IgD-negative memory B cell (primary cell): ENCODE results near the gene ZNF605. TPM values are rescaled to one million over a fixed set of nuclear protein-coding genes. Genes with fewer than 3 reads are reported as not detected.
"Not testable (repeated sequence)": the region's sequence is repeated elsewhere in the genome, so short reads cannot be mapped to it uniquely, and the experiment has no call there.

Experiments
- H3K27ac Mint-ChIP-seq, 3 donors: one replicate each; pipeline ENCODE4 v1.8.0; 2020 to 2022; ENCODE audit warnings: mild to moderate bottlenecking in 3 of 3, mixed read lengths in 3 of 3, moderate library complexity in 1 of 3
- H3K27me3 Mint-ChIP-seq: one replicate; pipeline ENCODE4 v1.8.0; 2021; ENCODE audit warnings: mixed read lengths
- H3K36me3 Mint-ChIP-seq: one replicate; pipeline ENCODE4 v1.8.0; 2020; ENCODE audit warnings: mild to moderate bottlenecking, mixed read lengths
- H3K4me1 Mint-ChIP-seq, 3 donors: one replicate each; pipeline ENCODE4 v1.8.0; 2020 to 2022; ENCODE audit warnings: mixed read lengths in 3 of 3, mild to moderate bottlenecking in 1 of 3
- H3K4me3 Mint-ChIP-seq, 4 donors: one replicate each; pipeline ENCODE4 v1.8.0; 2020 to 2022; ENCODE audit warnings: mild to moderate bottlenecking in 4 of 4, mixed read lengths in 4 of 4, moderate library complexity in 3 of 4
- H3K9me3 Mint-ChIP-seq, 3 donors: one replicate each; pipeline ENCODE4 v1.8.0; 2020 to 2021; ENCODE audit warnings: mixed read lengths in 3 of 3, mild to moderate bottlenecking in 1 of 3
- polyA plus RNA-seq: library from polyadenylated mRNA; unstranded; fragments of 300-500 nt; fragmentation: Illumina TruSeq; gene quantifications from one replicate; pipeline ENCODE4 v1.2.3, GENCODE V29; 2021

ZNF605 gene
- polyA plus RNA-seq, 1 donor from 2014 or later, result 3.6 TPM

GRCh38 chr12:132937476-132937875, 18.6 kb downstream of the ZNF605 start:
- H3K27ac Mint-ChIP-seq, result no peak overlapping the region

GRCh38 chr12:132936921-132937320, 19.2 kb downstream of the ZNF605 start:
- not testable (repeated sequence) for H3K27ac Mint-ChIP-seq, H3K36me3 Mint-ChIP-seq, H3K4me1 Mint-ChIP-seq, H3K27me3 Mint-ChIP-seq
- peak overlapping the region in 1 of 4 donors; percentile 17 for H3K4me3 Mint-ChIP-seq
- H3K9me3 Mint-ChIP-seq, result peaks cover 12 to 44% (median 17%) of the 10 kb centered on the region in 3 donors

More at GRCh38 chr12:132937476-132937875, 18.6 kb downstream of the ZNF605 start:
- no peaks in the 10 kb centered on the region for H3K4me1 Mint-ChIP-seq
- no peaks in the 10 kb centered on the region for H3K27me3 Mint-ChIP-seq
- no peak overlapping the region for H3K4me3 Mint-ChIP-seq
- peaks cover 12 to 42% (median 15%) of the 10 kb centered on the region in 3 donors for H3K9me3 Mint-ChIP-seq
- H3K36me3 Mint-ChIP-seq, result peaks cover 7% of the 10 kb centered on the region

GRCh38 chr12:132936163-132936562, 19.9 kb downstream of the ZNF605 start:
- H3K4me3 Mint-ChIP-seq, result no peak overlapping the region
- no peak overlapping the region for H3K27ac Mint-ChIP-seq
- peaks cover 13 to 42% (median 23%) of the 10 kb centered on the region in 3 donors for H3K9me3 Mint-ChIP-seq
- H3K36me3 Mint-ChIP-seq, result peaks cover 5% of the 10 kb centered on the region
- no peaks in the 10 kb centered on the region for H3K4me1 Mint-ChIP-seq
- no peaks in the 10 kb centered on the region for H3K27me3 Mint-ChIP-seq

- H3K4me3 Mint-ChIP-seq, result no peak overlapping the region
- peaks cover 9% of the 10 kb centered on the region for H3K36me3 Mint-ChIP-seq
- peaks cover 19 to 56% (median 48%) of the 10 kb centered on the region in 3 donors for H3K9me3 Mint-ChIP-seq
- no peaks in the 10 kb centered on the region for H3K4me1 Mint-ChIP-seq
- no peak overlapping the region for H3K27ac Mint-ChIP-seq
- H3K27me3 Mint-ChIP-seq, result no peaks in the 10 kb centered on the region
Measured at GRCh38 chr12:132926415-132926833, 29.7 kb downstream of the ZNF605 start.

GRCh38 chr12:132925597-132926414, 30.3 kb downstream of the ZNF605 start:
- Mint-ChIP-seq H3K9me3 (peaks cover 17 to 54% (median 49%) of the 10 kb centered on the region in 3 donors), H3K27me3 (no peaks in the 10 kb centered on the region), H3K27ac (no peak overlapping the region), H3K4me1 (no peaks in the 10 kb centered on the region), H3K4me3 (no peak overlapping the region), H3K36me3 (peaks cover 6% of the 10 kb centered on the region)

- Mint-ChIP-seq H3K27me3 (no peaks in the 10 kb centered on the region), H3K36me3 (peaks cover 4% of the 10 kb centered on the region), H3K9me3 (peaks cover 17 to 54% (median 44%) of the 10 kb centered on the region in 3 donors), H3K4me1 (no peaks in the 10 kb centered on the region), H3K27ac (no peak overlapping the region), H3K4me3 (no peak overlapping the region)
Measured at GRCh38 chr12:132924356-132924755, 31.8 kb downstream of the ZNF605 start.

GRCh38 chr12:132923356-132923909, 32.7 kb downstream of the ZNF605 start:
- H3K27ac Mint-ChIP-seq, result no peak overlapping the region
- no peaks in the 10 kb centered on the region for H3K27me3 Mint-ChIP-seq
- H3K9me3 Mint-ChIP-seq, result peaks cover 15 to 54% (median 37%) of the 10 kb centered on the region in 3 donors
- no peaks in the 10 kb centered on the region for H3K4me1 Mint-ChIP-seq
- H3K36me3 Mint-ChIP-seq, result peaks cover 1% of the 10 kb centered on the region
- H3K4me3 Mint-ChIP-seq, result peak overlapping the region in 1 of 4 donors; percentile 17

GRCh38 chr12:132922676-132923075, 33.4 kb downstream of the ZNF605 start:
- no peak overlapping the region for H3K27ac Mint-ChIP-seq
- no peaks in the 10 kb centered on the region for H3K4me1 Mint-ChIP-seq
- H3K4me3 Mint-ChIP-seq, result no peak overlapping the region
- peaks cover 17 to 61% (median 43%) of the 10 kb centered on the region in 3 donors for H3K9me3 Mint-ChIP-seq
- H3K27me3 Mint-ChIP-seq, result no peaks in the 10 kb centered on the region
- H3K36me3 Mint-ChIP-seq, result peaks cover 1% of the 10 kb centered on the region

GRCh38 chr12:132921685-132922084, 34.4 kb downstream of the ZNF605 start:
- peaks cover 17 to 57% (median 43%) of the 10 kb centered on the region in 3 donors for H3K9me3 Mint-ChIP-seq

GRCh38 chr12:132918680-132919079, 37.4 kb downstream of the ZNF605 start:
- H3K9me3 Mint-ChIP-seq, result peaks cover 15 to 50% (median 48%) of the 10 kb centered on the region in 3 donors
- no peaks in the 10 kb centered on the region for H3K4me1 Mint-ChIP-seq
- H3K4me3 Mint-ChIP-seq, result no peak overlapping the region
- H3K27me3 Mint-ChIP-seq, result no peaks in the 10 kb centered on the region
- H3K36me3 Mint-ChIP-seq, result peaks cover 4% of the 10 kb centered on the region
- H3K27ac Mint-ChIP-seq, result no peak overlapping the region

More at GRCh38 chr12:132921685-132922084, 34.4 kb downstream of the ZNF605 start:
- H3K36me3 Mint-ChIP-seq, result peaks cover 1% of the 10 kb centered on the region
- H3K4me1 Mint-ChIP-seq, result no peaks in the 10 kb centered on the region
- H3K4me3 Mint-ChIP-seq, result peak overlapping the region in 1 of 4 donors; percentile 63
- H3K27ac Mint-ChIP-seq, result no peak overlapping the region
- H3K27me3 Mint-ChIP-seq, result no peaks in the 10 kb centered on the region

- H3K27me3 Mint-ChIP-seq, result peaks cover 2% of the 10 kb centered on the region
Measured at GRCh38 chr12:132909030-132909368, 47.1 kb downstream of the ZNF605 start.

GRCh38 chr12:132908145-132909029, 47.7 kb downstream of the ZNF605 start:
- H3K27me3 Mint-ChIP-seq, result peaks cover 2% of the 10 kb centered on the region
- peaks cover 0 to 6% (median 6%) of the 10 kb centered on the region in 3 donors for H3K4me1 Mint-ChIP-seq
- peak overlapping the region; percentile 81 to 98 (median 92) for H3K4me3 Mint-ChIP-seq
- peak overlapping the region; percentile 64 to 96 (median 90) for H3K27ac Mint-ChIP-seq
- H3K36me3 Mint-ChIP-seq, result peaks cover 5% of the 10 kb centered on the region
- peaks cover 5 to 18% (median 14%) of the 10 kb centered on the region in 3 donors for H3K9me3 Mint-ChIP-seq

More at GRCh38 chr12:132909030-132909368, 47.1 kb downstream of the ZNF605 start:
- Mint-ChIP-seq H3K4me3 (peak overlapping the region; percentile 81 to 98 (median 92)), H3K9me3 (peaks cover 3 to 22% (median 19%) of the 10 kb centered on the region in 3 donors), H3K27ac (peak overlapping the region; percentile 64 to 96 (median 90)), H3K36me3 (peaks cover 6% of the 10 kb centered on the region), H3K4me1 (peaks cover 0 to 6% (median 6%) of the 10 kb centered on the region in 3 donors)

GRCh38 chr12:132907789-132908144, 48.3 kb downstream of the ZNF605 start:
- not testable (repeated sequence) for H3K36me3 Mint-ChIP-seq, H3K27me3 Mint-ChIP-seq, H3K4me1 Mint-ChIP-seq
- H3K27ac Mint-ChIP-seq, result peak overlapping the region; percentile 64 to 96 (median 90)
- H3K9me3 Mint-ChIP-seq, result peaks cover 5 to 18% (median 13%) of the 10 kb centered on the region in 3 donors
- H3K4me3 Mint-ChIP-seq, result peak overlapping the region; percentile 81 to 98 (median 88)

GRCh38 chr12:132907216-132907615, 48.9 kb downstream of the ZNF605 start:
- Mint-ChIP-seq H3K4me1 (peaks cover 0 to 6% (median 6%) of the 10 kb centered on the region in 3 donors), H3K9me3 (peaks cover 5 to 16% (median 11%) of the 10 kb centered on the region in 3 donors), H3K27ac (peak overlapping the region; percentile 19 to 86 (median 67)), H3K36me3 (peaks cover 5% of the 10 kb centered on the region), H3K27me3 (peaks cover 2% of the 10 kb centered on the region), H3K4me3 (peak overlapping the region; percentile 25 to 86 (median 58))
